K562 (cell line): ENCODE results near the gene ARL10. TPM values are rescaled to one million over a fixed set of nuclear protein-coding genes. Genes with fewer than 3 reads are reported as not detected.

ENCODE experiments used
- ATAC-seq: fragments of 200-7000 bp; cut with Tn5 transposase; 3 replicates; pipeline ENCODE4 v1.9.1; 2020; ENCODE audit warnings: moderate library complexity
- BruUV-seq: library from RNA; stranded (reverse); fragments of 400-500 nt; replicated peaks from 2 replicates; lab custom pipeline; 2021; lab: Mats Ljungman, UMichigan
- CTCF ChIA-PET: fragments of 300-600 bp; formaldehyde crosslinking; extraction: SDS; loops from one replicate; lab custom pipeline; 2021; ENCODE audit warnings: low intra/inter-chr PET ratio; lab: Yijun Ruan, JAX
- POLR2A ChIA-PET: fragments of 300-600, 350-650 bp; sonication (Branson Sonifier 250); formaldehyde crosslinking; extraction: SDS; loops from one replicate; lab custom pipeline; 2021; ENCODE audit warnings: antibody characterized with exemption, inconsistent platforms; lab: Yijun Ruan, JAX
- DNase-seq, 4 experiments: peaks; one replicate each; pipeline versions ENCODE4 v3.0.0 to v3.0.0-alpha.2; 2011 to 2018; ENCODE audit warnings: low spot score in 3 of 4, mixed read lengths in 3 of 4; ENCODE audit errors: extremely low read depth in 1 of 4
- FAIRE-seq: peaks from 2 replicates; lab custom pipeline; 2011; peaks lifted over from hg19 to GRCh38; lab: Jason Lieb, UNC
- H2AFZ ChIP-seq: 2 replicates; pipeline ENCODE4 v1.6.0; 2011; ENCODE audit warnings: low read depth, low read length, control low read depth, inconsistent platforms
- H3K27ac ChIP-seq: fragments of 200-600 bp; 3 replicates; pipeline ENCODE4 v1.8.0; 2011; ENCODE audit warnings: low read depth, mild to moderate bottlenecking, control low read depth, inconsistent platforms, low read length, moderate library complexity, mixed read lengths; ENCODE audit errors: extremely low read depth
- H3K27me3 ChIP-seq, 2 experiments: fragments of 300-600 bp in 1 of 2; 2 replicates in 1 of 2; 3 replicates in 1 of 2; pipeline versions ENCODE4 v1.6.0 to v1.8.0; 2011; ENCODE audit warnings: inconsistent platforms in 2 of 2, low read length in 2 of 2, mild to moderate bottlenecking in 1 of 2, mixed read lengths in 1 of 2, moderate library complexity in 1 of 2; ENCODE audit not compliant: control insufficient read depth in 2 of 2, insufficient read depth in 2 of 2
- H3K36me3 ChIP-seq: fragments of 300-600 bp; 3 replicates; pipeline ENCODE4 v1.8.0; 2011; ENCODE audit warnings: mild to moderate bottlenecking, low read length, inconsistent platforms; ENCODE audit not compliant: control insufficient read depth, insufficient read depth
- H3K4me1 ChIP-seq, 2 experiments: fragments of 200-600 bp in 1 of 2; replicated peaks in 1 of 2; 2 replicates in 1 of 2; 3 replicates in 1 of 2; pipeline versions ENCODE4 v1.5.1 to v1.8.0; 2011; ENCODE audit warnings: inconsistent platforms in 2 of 2, low read length in 2 of 2, mild to moderate bottlenecking in 1 of 2, mixed read lengths in 1 of 2, moderate library complexity in 1 of 2; ENCODE audit not compliant: control insufficient read depth in 2 of 2, insufficient read depth in 2 of 2
- H3K4me2 ChIP-seq: 2 replicates; pipeline ENCODE4 v1.6.1; 2011; ENCODE audit warnings: low read length, control low read depth, inconsistent platforms, mixed read lengths; ENCODE audit not compliant: insufficient read depth
- H3K4me3 ChIP-seq: fragments of 200-600 bp; sonication (generic), shearing (Covaris generic); 2 replicates; pipeline ENCODE4 v1.5.1; 2016; ENCODE audit warnings: control low read depth, inconsistent platforms
- H3K79me2 ChIP-seq: fragments of 200-600 bp; 3 replicates; pipeline ENCODE4 v1.8.0; 2011; ENCODE audit warnings: low read length, inconsistent platforms; ENCODE audit not compliant: control insufficient read depth, insufficient read depth
- H3K9ac ChIP-seq, 2 experiments: 2 replicates each; pipeline versions ENCODE4 v1.6.0 to v1.6.1; 2011; ENCODE audit warnings: low read depth in 2 of 2, low read length in 2 of 2, control low read depth in 1 of 2, inconsistent platforms in 1 of 2, mild to moderate bottlenecking in 1 of 2, mixed read lengths in 1 of 2; ENCODE audit not compliant: insufficient read depth in 1 of 2
- H3K9me1 ChIP-seq: one replicate; pipeline ENCODE4 v1.6.0; 2011; ENCODE audit warnings: inconsistent platforms, mild to moderate bottlenecking, low read length, moderate library complexity; ENCODE audit not compliant: control insufficient read depth, insufficient read depth
- H3K9me3 ChIP-seq: replicated peaks from 2 replicates; pipeline ENCODE4 v1.5.1; 2011; ENCODE audit warnings: low read depth, low read length, inconsistent platforms; ENCODE audit not compliant: control insufficient read depth, insufficient read depth
- H4K20me1 ChIP-seq: replicated peaks from 2 replicates; pipeline ENCODE4 v1.6.1; 2011; ENCODE audit warnings: low read length, inconsistent platforms, mixed read lengths; ENCODE audit not compliant: control insufficient read depth, insufficient read depth
- CBFA2T2 ChIP-seq: fragments of 450-650 bp; conservative IDR thresholded peaks from 2 replicates; pipeline ENCODE4 v1.6.1; 2017; ENCODE audit warnings: mild to moderate bottlenecking
- CBFA2T3 ChIP-seq: fragments of 450-650 bp; IDR thresholded peaks from 2 replicates; pipeline ENCODE4 v1.6.1; 2017
- ILF3 ChIP-seq: fragments of 450-650 bp; IDR thresholded peaks from 2 replicates; pipeline ENCODE4 v1.6.1; 2018; ENCODE audit warnings: antibody characterized with exemption, mild to moderate bottlenecking, moderate library complexity, borderline replicate concordance
- PRMT5 ChIP-seq: sonication (generic); formaldehyde crosslinking; IDR thresholded peaks from 2 replicates; pipeline ENCODE4 v1.5.0; 2020; ENCODE audit warnings: missing genetic modification reagents
- SETDB1 ChIP-seq: IDR thresholded peaks from one replicate; pipeline ENCODE4 v1.6.1; 2012; ENCODE audit warnings: low read length, control low read depth, inconsistent platforms
- SMARCC2 ChIP-seq: fragments of 450-650 bp; IDR thresholded peaks from 2 replicates; pipeline ENCODE4 v1.6.1; 2017; ENCODE audit warnings: antibody characterized with exemption, moderate library complexity, mild to moderate bottlenecking, low read depth
- ZNF224 ChIP-seq: sonication (generic); formaldehyde crosslinking; IDR thresholded peaks from 2 replicates; pipeline ENCODE4 v1.8.0; 2022; ENCODE audit warnings: mild to moderate bottlenecking, missing genetic modification reagents
- ZNF57 ChIP-seq: fragments of 450-650 bp; formaldehyde crosslinking; IDR thresholded peaks from 2 replicates; pipeline ENCODE4 v1.4.0; 2020; ENCODE audit warnings: mild to moderate bottlenecking, moderate library complexity
- ZNF778 ChIP-seq: fragments of 450-650 bp; formaldehyde crosslinking; IDR thresholded peaks from 2 replicates; pipeline ENCODE4 v1.4.0; 2020; ENCODE audit warnings: mild to moderate bottlenecking, moderate library complexity
- WGBS: fragments of 100-300 bp; shearing (Covaris generic); methylation state at CpG from one replicate; pipeline ENCODE4 v1.1.6; 2016; ENCODE audit warnings: low coverage, mixed read lengths; ENCODE audit not compliant: insufficient coverage; ENCODE audit errors: missing lambda C conversion rate; 5-methylcytosine and 5-hydroxymethylcytosine counted together
- in situ Hi-C: fragments of 300-500 bp; cut with MboI; formaldehyde crosslinking; loops from 4 replicates; pipeline ENCODE4 v1.15.0; 2018; ENCODE audit warnings: inconsistent platforms, mixed read lengths
- intact Hi-C: fragments of 100-400 bp; cut with micrococcal nuclease; formaldehyde crosslinking; loops from 2 replicates; pipeline ENCODE4 v1.14.2; 2022
- polyA plus RNA-seq, 8 experiments: library from polyadenylated mRNA; depleted of rRNA in 4 of 8; stranded (reverse) in 5 of 8; unstranded in 3 of 8; fragments of >200 nt; fragmentation: Nextera tagmentation in 2 of 8; fragmentation: Illumina TruSeq in 1 of 8; extraction: Ambion mirVana in 2 of 8; extraction: Trizol in 1 of 8; gene quantifications; 2 replicates each; pipeline versions ENCODE4 v1.2.1 to v1.2.3, GENCODE V29; 2011 to 2014; ENCODE audit warnings: inconsistent platforms in 1 of 8, missing spikeins in 1 of 8
- total RNA-seq, 7 experiments: library from RNA; depleted of rRNA in 6 of 7; stranded (reverse); fragments of >200 nt in 6 of 7; fragmentation: Illumina TruSeq in 2 of 7; extraction: Trizol in 2 of 7; gene quantifications; 2 replicates each; pipeline versions ENCODE4 v1.2.1 to v1.2.3, GENCODE V29; 2011 to 2021; ENCODE audit warnings: low replicate concordance in 1 of 7

Gene ARL10
- total and polyA plus RNA-seq, 9 of the 15 experiments (the other 6 are each of a cell fraction or from before 2014, with no cell fraction given), result under 0.01 to 0.40 (median 0.34) TPM; not detected in 3

DNA sequence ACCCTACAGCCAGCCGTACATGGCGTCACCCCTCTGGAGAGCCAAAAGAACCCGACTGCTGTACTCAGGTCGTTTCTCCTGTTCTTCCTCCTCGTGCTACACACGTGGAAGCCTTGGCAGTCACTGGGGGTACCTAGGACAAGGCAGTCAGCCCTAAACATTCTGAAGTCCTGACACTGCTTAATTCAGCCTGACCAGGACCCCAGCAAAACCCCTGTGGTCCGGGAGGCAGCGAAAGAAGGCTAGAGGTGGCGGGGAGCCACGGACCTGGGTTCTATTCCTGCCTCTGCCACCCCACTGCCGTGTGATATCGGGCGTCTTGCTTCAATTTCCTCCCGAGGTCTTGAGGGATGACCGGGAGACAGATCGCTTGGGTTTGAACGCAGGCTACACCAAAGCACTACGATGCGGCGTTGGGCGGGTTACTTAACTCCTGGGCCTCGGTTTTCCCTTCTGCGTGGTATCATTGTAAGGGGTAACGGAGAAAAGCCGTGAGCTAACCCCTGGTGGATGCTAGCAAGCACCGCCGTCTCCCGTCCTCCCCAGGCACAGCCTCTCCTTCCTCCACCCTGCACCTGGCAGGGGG, 429 bp upstream of the ARL10 start:
- H3K79me2 ChIP-seq, result peaks cover 17% of the 10 kb centered on the region
- in situ Hi-C loops (no loop called here), intact Hi-C loops (no loop called here)
- ATAC-seq, result no peak
- no peaks in the 10 kb centered on the region for H3K9me3 ChIP-seq
- ChIA-PET CTCF (no interaction called here), POLR2A (no interaction called here)
- no peak for FAIRE-seq
- no peaks in the 10 kb centered on the region for H3K27me3 ChIP-seq
- no peak for DNase-seq
- H3K9me1 ChIP-seq, result no peaks in the 10 kb centered on the region
- TF ChIP-seq SETDB1 (no peak), CBFA2T2 (no peak), SMARCC2 (no peak), ZNF57 (no peak), PRMT5 (no peak), CBFA2T3 (no peak), ILF3 (no peak), ZNF778 (CRISPR knock-in tag) (no peak), ZNF224 (CRISPR knock-in tag) (no peak)
- WGBS, result 72% methylated on average over 20 of the region's 28 CpGs
- H3K4me1 ChIP-seq, result peaks cover 5 to 22% of the 10 kb centered on the region in 2 experiments; a peak in 4 of 5 replicates
- no TSS peak for BruUV-seq
- no peak overlapping the region for H3K9ac ChIP-seq
- no peak overlapping the region for H3K4me3 ChIP-seq
- H3K36me3 ChIP-seq, result peaks cover under 1% of the 10 kb centered on the region; the same call in 1 of the 3 replicates
- no peak overlapping the region for H3K27ac ChIP-seq
- H3K4me2 ChIP-seq, result no peak overlapping the region
- no peaks in the 10 kb centered on the region for H4K20me1 ChIP-seq
- H2AFZ ChIP-seq, result no peak overlapping the region
